Choroid plexus epithelial cell (primary cell): ENCODE measurements around the gene AUTS2.

Experiments
- DNase-seq: peaks from one replicate; pipeline ENCODE4 v3.0.0-alpha.2; 2010; ENCODE audit warnings: low read depth
- H3K4me3 ChIP-seq: 2 replicates; pipeline ENCODE4 v1.5.1; 2011; ENCODE audit warnings: low read depth, mild to moderate bottlenecking, control low read depth, low read length, moderate library complexity
- CTCF ChIP-seq: conservative IDR thresholded peaks from 2 replicates; pipeline ENCODE4 v1.5.1; 2011; ENCODE audit warnings: low read depth, mild to moderate bottlenecking, control low read depth, inconsistent platforms, low read length, moderate library complexity

Gene AUTS2

GRCh38 chr7:69598081-69598486, at the start of gene AUTS2:
TSS of gene AUTS2 (plus strand) at chr7:69598475. CDS start at chr7:69599654, 1,179 bp downstream.
- no peak for TF ChIP-seq CTCF
- peak; percentile 82 for DNase-seq
- H3K4me3 ChIP-seq, result peak within 1 kb of the TSS; percentile 68

- TF ChIP-seq CTCF, result no peak
- H3K4me3 ChIP-seq, result no peak overlapping the region
- DNase-seq, result no peak
Measured at GRCh38 chr7:69550991-69551390, 47.3 kb upstream of the AUTS2 start.

- DNase-seq, result no peak
- TF ChIP-seq CTCF, result no peak
- H3K4me3 ChIP-seq, result no peak overlapping the region
Measured at GRCh38 chr7:69553190-69553589, 45.1 kb upstream of the AUTS2 start.

- DNase-seq, result no peak
- no peak overlapping the region for H3K4me3 ChIP-seq
- no peak for TF ChIP-seq CTCF
Measured at GRCh38 chr7:69561266-69561960, 36.9 kb upstream of the AUTS2 start.

- no peak overlapping the region for H3K4me3 ChIP-seq
- DNase-seq, result peak; percentile 76
Measured at GRCh38 chr7:69564454-69565417, 33.5 kb upstream of the AUTS2 start.

GRCh38 chr7:69567800-69568199, 30.5 kb upstream of the AUTS2 start:
- no peak for DNase-seq
- TF ChIP-seq CTCF, result no peak
- no peak overlapping the region for H3K4me3 ChIP-seq

More at GRCh38 chr7:69564454-69565417, 33.5 kb upstream of the AUTS2 start:
- TF ChIP-seq CTCF, result no peak
